ENCODE results near the gene TMEM72.

TMEM72 gene

GRCh38 chr10:44959247-44960087 is 48.3 kb downstream of the TMEM72 start, which contains the start of gene RASSF4:
TSS of gene RASSF4 (plus strand) at chr10:44959802. CDS start at chr10:44970203, 10,401 bp downstream.
- Histone ChIP-seq H3K4me3 (ENCODE audit: low read depth in 1 of 2, low read length in 1 of 2) (peak within 1 kb of the TSS; percentile 84 to 99), H3K9me3 (no peaks in the 10 kb centered on the region), H3K27me3 (no peaks in the 10 kb centered on the region), H3K27ac (peak within 1 kb of the TSS; percentile 85), H3K36me3 (peaks cover 6% of the 10 kb centered on the region), H3K4me1 (ENCODE audit: control insufficient read depth in 1 of 2, insufficient read depth in 1 of 2, low read depth in 1 of 2, low read length in 1 of 2) (peaks cover 36 to 37% of the 10 kb centered on the region in 2 experiments)
- peak; percentile 52 for TF ChIP-seq CTCF (IDR thresholded peaks at IDR 0.05)

- Histone ChIP-seq H3K36me3 (peaks cover 6% of the 10 kb centered on the region), H3K27me3 (no peaks in the 10 kb centered on the region), H3K9me3 (no peaks in the 10 kb centered on the region), H3K4me3 (ENCODE audit: low read depth in 1 of 2, low read length in 1 of 2) (peak overlapping the region; percentile 84 to 99), H3K27ac (peak overlapping the region; percentile 85), H3K4me1 (ENCODE audit: control insufficient read depth in 1 of 2, insufficient read depth in 1 of 2, low read depth in 1 of 2, low read length in 1 of 2) (peaks cover 36% of the 10 kb centered on the region in 2 experiments)
- TF ChIP-seq CTCF (IDR thresholded peaks at IDR 0.05) = no peak
Observed at GRCh38 chr10:44960088-44960460, 48.9 kb downstream of the TMEM72 start.

GRCh38 chr10:44960482-44961229 is 49.5 kb downstream of the TMEM72 start:
- Histone ChIP-seq H3K27ac (peak overlapping the region; percentile 8), H3K36me3 (peaks cover 3% of the 10 kb centered on the region), H3K9me3 (no peaks in the 10 kb centered on the region), H3K27me3 (no peaks in the 10 kb centered on the region), H3K4me1 (ENCODE audit: control insufficient read depth in 1 of 2, insufficient read depth in 1 of 2, low read depth in 1 of 2, low read length in 1 of 2) (peaks cover 31 to 36% of the 10 kb centered on the region in 2 experiments), H3K4me3 (ENCODE audit: low read depth in 1 of 2, low read length in 1 of 2) (no peak overlapping the region)
- TF ChIP-seq CTCF (IDR thresholded peaks at IDR 0.05) = no peak

- Histone ChIP-seq H3K36me3 (no peaks in the 10 kb centered on the region), H3K4me3 (ENCODE audit: low read depth in 1 of 2, low read length in 1 of 2) (no peak overlapping the region), H3K27me3 (no peaks in the 10 kb centered on the region), H3K27ac (peak overlapping the region; percentile 8), H3K4me1 (ENCODE audit: control insufficient read depth in 1 of 2, insufficient read depth in 1 of 2, low read depth in 1 of 2, low read length in 1 of 2) (peaks cover 36 to 37% of the 10 kb centered on the region in 2 experiments), H3K9me3 (no peaks in the 10 kb centered on the region)
- TF ChIP-seq CTCF (IDR thresholded peaks at IDR 0.05) = no peak
Observed at GRCh38 chr10:44961230-44961571, 50.1 kb downstream of the TMEM72 start.

GRCh38 chr10:44961931-44962750 is 51.0 kb downstream of the TMEM72 start:
- no peaks in the 10 kb centered on the region for H3K36me3 ChIP-seq
- H3K27ac ChIP-seq = no peak overlapping the region
- H3K4me3 ChIP-seq (ENCODE audit: low read depth in 1 of 2, low read length in 1 of 2) = no peak overlapping the region
- H3K4me1 ChIP-seq (ENCODE audit: control insufficient read depth in 1 of 2, insufficient read depth in 1 of 2, low read depth in 1 of 2, low read length in 1 of 2) = peaks cover 45 to 46% of the 10 kb centered on the region in 2 experiments
- TF ChIP-seq CTCF (IDR thresholded peaks at IDR 0.05) = no peak
- no peaks in the 10 kb centered on the region for H3K9me3 ChIP-seq
- H3K27me3 ChIP-seq = no peaks in the 10 kb centered on the region
